T-helper 17 cell (primary cell): ENCODE measurements around the gene MYCN. TPM values are rescaled to one million over a fixed set of nuclear protein-coding genes. Genes with fewer than 3 reads are reported as not detected.
"Not testable (repeated sequence)": the region's sequence is repeated elsewhere in the genome, so short reads cannot be mapped to it uniquely, and the experiment has no call there.

Source experiments
- ATAC-seq: fragments of 150-1000 bp; cut with Tn5 transposase; 2 replicates; pipeline ENCODE4 v1.10.0; 2021; ENCODE audit warnings: mild to moderate bottlenecking, moderate library complexity
- DNase-seq, 3 donors: peaks; one replicate each; pipeline versions ENCODE4 v3.0.0 to v3.0.0-alpha.2; 2020 to 2021
- H3K9me3 ChIP-seq: one replicate; pipeline ENCODE4 v1.7.0; 2013; ENCODE audit warnings: low read length, mild to moderate bottlenecking; ENCODE audit not compliant: control insufficient read depth, poor library complexity, severe bottlenecking
- H3K27ac Mint-ChIP-seq: one replicate; pipeline ENCODE4 v1.8.0; 2022; ENCODE audit warnings: mild to moderate bottlenecking, moderate library complexity, mixed read lengths
- H3K27me3 Mint-ChIP-seq: one replicate; pipeline ENCODE4 v1.8.0; 2022; ENCODE audit warnings: mixed read lengths
- H3K36me3 Mint-ChIP-seq: one replicate; pipeline ENCODE4 v1.8.0; 2022; ENCODE audit warnings: low read depth, mixed read lengths
- H3K4me1 Mint-ChIP-seq: one replicate; pipeline ENCODE4 v1.8.0; 2022; ENCODE audit warnings: mild to moderate bottlenecking, mixed read lengths
- H3K4me3 Mint-ChIP-seq: one replicate; pipeline ENCODE4 v1.8.0; 2022; ENCODE audit warnings: mild to moderate bottlenecking, moderate library complexity, mixed read lengths
- total RNA-seq, 4 donors: library from RNA in 2 of 4; stranded (reverse) in 2 of 4; gene quantifications; one replicate each; pipeline ENCODE4 v1.2.3 and lab custom pipeline; 2022 to 2026

The MYCN gene
- total RNA-seq, 2 donors from 2014 or later = 0.37 TPM; not detected in 1

- ATAC-seq = no peak
- H3K4me1 Mint-ChIP-seq = no peaks in the 10 kb centered on the region
- no peak for DNase-seq
- no peak overlapping the region for H3K4me3 Mint-ChIP-seq
- no peaks in the 10 kb centered on the region for H3K9me3 ChIP-seq
- H3K27me3 Mint-ChIP-seq = peaks cover 21% of the 10 kb centered on the region
- H3K36me3 Mint-ChIP-seq = no peaks in the 10 kb centered on the region
- no peak overlapping the region for H3K27ac Mint-ChIP-seq
These were observed 25.6 kb upstream of the MYCN start for GRCh38 chr2:15914596-15915385.

- H3K27ac Mint-ChIP-seq, ATAC-seq, DNase-seq, H3K4me3 Mint-ChIP-seq, H3K9me3 ChIP-seq, H3K36me3 Mint-ChIP-seq, H3K4me1 Mint-ChIP-seq: not testable (repeated sequence)
- peaks cover 28% of the 10 kb centered on the region for H3K27me3 Mint-ChIP-seq
These were observed 24.8 kb upstream of the MYCN start for GRCh38 chr2:15915546-15915945.

DNA sequence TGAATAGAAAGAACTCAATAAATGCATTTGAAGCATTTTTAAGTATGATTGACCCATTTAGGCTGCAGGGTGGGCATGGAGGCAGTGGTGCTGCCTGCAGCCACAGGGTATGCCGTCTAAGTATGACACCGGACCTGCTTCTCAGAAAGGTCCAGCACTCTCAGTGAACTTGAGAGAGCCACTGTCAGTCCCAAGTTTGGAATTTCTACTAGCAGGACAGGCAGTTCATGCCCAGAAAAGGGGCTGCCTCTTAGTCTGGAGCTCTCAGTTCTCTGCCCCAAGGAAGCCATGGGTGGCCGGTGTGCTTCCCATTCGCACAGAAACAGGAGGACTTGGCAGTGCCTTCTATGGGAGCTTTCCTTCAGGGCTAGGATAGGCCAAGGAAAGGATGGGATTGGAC is 24.0 kb upstream of the MYCN start:
- DNase-seq = no peak
- Mint-ChIP-seq H3K4me1 (no peaks in the 10 kb centered on the region), H3K4me3 (no peak overlapping the region), H3K27me3 (peaks cover 32% of the 10 kb centered on the region), H3K36me3 (no peaks in the 10 kb centered on the region), H3K27ac (no peak overlapping the region)
- no peak for ATAC-seq
- no peaks in the 10 kb centered on the region for H3K9me3 ChIP-seq

DNA sequence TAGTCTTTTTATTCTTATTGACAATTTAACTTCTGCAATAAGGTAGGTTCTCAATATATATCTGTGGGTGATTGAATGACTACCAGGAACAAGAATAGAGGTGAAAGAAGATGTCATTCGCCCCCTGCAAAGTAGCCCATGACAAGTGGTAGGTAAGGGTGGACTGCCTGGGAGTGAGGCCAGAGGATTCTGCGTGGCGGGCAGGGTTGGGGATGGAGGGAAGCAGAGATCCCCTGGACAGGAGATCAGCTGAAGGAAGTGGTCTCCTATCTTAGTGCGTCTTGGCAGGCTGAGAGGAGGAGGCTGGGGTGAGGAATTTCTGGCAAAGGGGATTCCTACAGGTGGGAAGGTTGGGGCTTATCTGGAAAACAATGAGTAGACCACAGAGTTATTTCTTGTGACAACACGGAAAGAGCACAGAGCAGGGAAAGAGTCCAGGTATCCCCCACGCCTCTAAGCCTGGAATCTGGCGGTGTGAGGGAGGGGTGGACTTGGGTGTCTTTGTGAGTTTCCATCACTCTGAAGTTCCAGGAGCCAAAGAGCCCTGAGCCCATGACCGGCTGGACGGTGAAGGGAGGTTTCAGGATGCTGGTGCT is 21.5 kb upstream of the MYCN start:
- no peak for ATAC-seq
- peaks cover 2% of the 10 kb centered on the region for H3K4me1 Mint-ChIP-seq

GRCh38 chr2:15919716-15920434 is 20.5 kb upstream of the MYCN start:
- H3K4me3 Mint-ChIP-seq = no peak overlapping the region
- ATAC-seq (no peak), DNase-seq (no peak)
- no peak overlapping the region for H3K27ac Mint-ChIP-seq
- H3K36me3 Mint-ChIP-seq = no peaks in the 10 kb centered on the region
- no peaks in the 10 kb centered on the region for H3K9me3 ChIP-seq
- H3K27me3 Mint-ChIP-seq = peaks cover 39% of the 10 kb centered on the region
- H3K4me1 Mint-ChIP-seq = peaks cover 2% of the 10 kb centered on the region

More for the DNA sequence above, 21.5 kb upstream of the MYCN start:
- H3K4me3 Mint-ChIP-seq = no peak overlapping the region
- no peaks in the 10 kb centered on the region for H3K9me3 ChIP-seq
- no peak for DNase-seq
- no peak overlapping the region for H3K27ac Mint-ChIP-seq
- H3K36me3 Mint-ChIP-seq = no peaks in the 10 kb centered on the region
- peaks cover 44% of the 10 kb centered on the region for H3K27me3 Mint-ChIP-seq

- peaks cover 2% of the 10 kb centered on the region for H3K4me1 Mint-ChIP-seq
- no peak for ATAC-seq
- H3K36me3 Mint-ChIP-seq = no peaks in the 10 kb centered on the region
- no peaks in the 10 kb centered on the region for H3K9me3 ChIP-seq
- peaks cover 39% of the 10 kb centered on the region for H3K27me3 Mint-ChIP-seq
- H3K4me3 Mint-ChIP-seq = no peak overlapping the region
- DNase-seq = no peak
- no peak overlapping the region for H3K27ac Mint-ChIP-seq
These were observed 19.7 kb upstream of the MYCN start for GRCh38 chr2:15920696-15921095.

DNA sequence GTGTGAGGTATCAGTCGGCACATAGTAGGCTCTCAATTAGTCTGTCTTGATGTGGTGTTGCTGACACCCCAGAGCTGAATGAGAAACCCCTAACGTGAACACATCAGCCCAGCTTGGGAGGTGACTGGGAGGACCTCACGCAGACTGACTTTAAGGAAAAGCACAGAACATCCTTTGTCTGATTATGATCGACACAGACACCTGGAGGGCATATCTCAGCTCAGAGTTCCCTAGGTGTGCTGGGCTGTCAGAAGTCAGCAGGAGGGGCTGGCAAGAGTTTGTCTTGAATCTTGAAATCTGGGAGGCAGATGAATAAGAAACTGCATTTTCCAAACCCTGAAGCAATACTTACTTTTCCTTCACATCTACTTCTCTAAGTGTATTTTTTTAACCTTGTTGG is 16.8 kb upstream of the MYCN start:
- Mint-ChIP-seq H3K4me1 (peaks cover 2% of the 10 kb centered on the region), H3K36me3 (no peaks in the 10 kb centered on the region), H3K27me3 (peaks cover 29% of the 10 kb centered on the region), H3K27ac (no peak overlapping the region), H3K4me3 (no peak overlapping the region)
- no peaks in the 10 kb centered on the region for H3K9me3 ChIP-seq
- ATAC-seq (no peak), DNase-seq (no peak)

- peaks cover 14% of the 10 kb centered on the region for H3K27me3 Mint-ChIP-seq
- H3K9me3 ChIP-seq = no peaks in the 10 kb centered on the region
- H3K4me3 Mint-ChIP-seq = no peak overlapping the region
- H3K4me1 Mint-ChIP-seq = peaks cover 2% of the 10 kb centered on the region
- no peaks in the 10 kb centered on the region for H3K36me3 Mint-ChIP-seq
- DNase-seq = no peak
- H3K27ac Mint-ChIP-seq = no peak overlapping the region
- no peak for ATAC-seq
These were observed 14.5 kb upstream of the MYCN start for GRCh38 chr2:15925819-15926218.

DNA sequence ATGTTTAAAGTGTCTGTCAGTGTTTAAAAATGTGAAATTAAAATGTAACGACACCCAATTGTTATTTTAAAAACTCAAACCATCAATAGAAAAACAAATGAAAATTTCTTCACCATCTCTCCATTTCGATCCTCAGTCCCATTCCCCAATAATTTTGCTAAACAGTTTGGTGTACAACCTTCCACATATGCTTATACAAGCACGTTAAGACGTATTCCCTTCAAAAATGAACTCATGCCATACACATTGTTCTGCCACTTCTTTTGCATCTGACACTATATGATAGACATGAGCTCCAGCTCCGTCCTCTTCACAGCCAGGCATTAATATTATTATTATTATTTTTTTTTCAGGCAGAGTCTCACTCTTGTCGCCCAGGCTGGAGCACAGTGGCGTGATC is 14.1 kb upstream of the MYCN start:
- no peak for ATAC-seq
- H3K4me3 Mint-ChIP-seq = no peak overlapping the region
- H3K4me1 Mint-ChIP-seq = peaks cover 2% of the 10 kb centered on the region
- no peaks in the 10 kb centered on the region for H3K9me3 ChIP-seq
- H3K36me3 Mint-ChIP-seq = no peaks in the 10 kb centered on the region
- DNase-seq = no peak
- no peak overlapping the region for H3K27ac Mint-ChIP-seq
- peaks cover 13% of the 10 kb centered on the region for H3K27me3 Mint-ChIP-seq

GRCh38 chr2:15927551-15928218 is 12.7 kb upstream of the MYCN start:
- H3K27me3 Mint-ChIP-seq = peaks cover 11% of the 10 kb centered on the region
- no peaks in the 10 kb centered on the region for H3K9me3 ChIP-seq
- H3K4me3 Mint-ChIP-seq = no peak overlapping the region
- no peak overlapping the region for H3K27ac Mint-ChIP-seq
- no peak for DNase-seq
- H3K36me3 Mint-ChIP-seq = no peaks in the 10 kb centered on the region
- H3K4me1 Mint-ChIP-seq = no peaks in the 10 kb centered on the region
- no peak for ATAC-seq

GRCh38 chr2:15929008-15929407 is 11.3 kb upstream of the MYCN start:
- H3K27ac Mint-ChIP-seq, H3K36me3 Mint-ChIP-seq, DNase-seq, H3K9me3 ChIP-seq, ATAC-seq, H3K4me1 Mint-ChIP-seq, H3K27me3 Mint-ChIP-seq, H3K4me3 Mint-ChIP-seq: not testable (repeated sequence)

- DNase-seq (no peak), ATAC-seq (no peak)
- Mint-ChIP-seq H3K36me3 (no peaks in the 10 kb centered on the region), H3K27ac (no peak overlapping the region), H3K4me3 (no peak overlapping the region), H3K27me3 (peaks cover 4% of the 10 kb centered on the region), H3K4me1 (no peaks in the 10 kb centered on the region)
- no peaks in the 10 kb centered on the region for H3K9me3 ChIP-seq
These were observed 10.5 kb upstream of the MYCN start for GRCh38 chr2:15929861-15930260.

- Mint-ChIP-seq H3K36me3 (no peaks in the 10 kb centered on the region), H3K27ac (no peak overlapping the region), H3K4me1 (no peaks in the 10 kb centered on the region), H3K4me3 (no peak overlapping the region), H3K27me3 (peaks cover 10% of the 10 kb centered on the region)
- DNase-seq (no peak), ATAC-seq (no peak)
- H3K9me3 ChIP-seq = no peaks in the 10 kb centered on the region
These were observed 9.6 kb upstream of the MYCN start for GRCh38 chr2:15930589-15931318.
